ENCODE data around the gene SIX3. TPM values are rescaled to one million over a fixed set of nuclear protein-coding genes. Genes with fewer than 3 reads are reported as not detected.

Gene SIX3
- total RNA-seq, 1 experiment from 2014 or later = 13.2 TPM

DNA sequence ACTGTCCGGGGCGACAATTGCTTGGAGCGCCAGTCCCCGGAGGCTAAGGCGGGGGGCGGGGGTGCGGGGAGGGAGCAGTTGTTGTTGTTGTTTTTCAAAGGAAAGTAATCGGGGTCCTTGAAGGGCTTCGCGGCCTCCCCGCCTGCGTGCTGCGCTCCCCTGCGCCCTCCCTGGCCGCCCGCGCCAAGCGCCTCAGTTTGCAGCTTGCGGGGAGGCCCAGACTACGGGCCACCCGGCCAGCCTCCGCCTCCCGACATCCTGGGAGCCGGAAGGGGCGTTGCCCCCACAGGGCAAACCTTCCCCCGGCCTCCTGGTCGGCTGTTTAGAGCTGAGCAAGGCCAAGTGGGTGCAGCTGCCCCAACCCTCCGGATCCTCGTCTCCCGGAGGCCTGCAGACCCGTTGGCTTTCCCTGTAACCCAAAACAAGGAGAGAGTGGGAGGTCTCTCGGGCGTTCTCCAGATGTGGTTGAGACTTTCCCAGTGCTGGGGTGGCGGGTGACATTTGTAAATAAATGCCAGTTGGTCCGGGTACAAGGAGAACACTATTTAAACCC, 3.7 kb upstream of the SIX3 start (continued):
- TF ChIP-seq FOXP4 (CRISPR knock-in tag; IDR thresholded peaks at IDR 0.05) (peak; percentile 48; the same call in 1 of the 2 replicates), NR2C2 (CRISPR knock-in tag; IDR thresholded peaks at IDR 0.05) (no peak), SP1 (CRISPR knock-in tag; conservative IDR thresholded peaks at IDR 0.05) (peak; percentile 15; the same call in 1 of the 2 replicates)
- TF ChIP-seq, protein P1, sequence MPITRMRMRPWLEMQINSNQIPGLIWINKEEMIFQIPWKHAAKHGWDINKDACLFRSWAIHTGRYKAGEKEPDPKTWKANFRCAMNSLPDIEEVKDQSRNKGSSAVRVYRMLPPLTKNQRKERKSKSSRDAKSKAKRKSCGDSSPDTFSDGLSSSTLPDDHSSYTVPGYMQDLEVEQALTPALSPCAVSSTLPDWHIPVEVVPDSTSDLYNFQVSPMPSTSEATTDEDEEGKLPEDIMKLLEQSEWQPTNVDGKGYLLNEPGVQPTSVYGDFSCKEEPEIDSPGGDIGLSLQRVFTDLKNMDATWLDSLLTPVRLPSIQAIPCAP (CRISPR knock-in tag; IDR thresholded peaks at IDR 0.05) = no peak

DNA sequence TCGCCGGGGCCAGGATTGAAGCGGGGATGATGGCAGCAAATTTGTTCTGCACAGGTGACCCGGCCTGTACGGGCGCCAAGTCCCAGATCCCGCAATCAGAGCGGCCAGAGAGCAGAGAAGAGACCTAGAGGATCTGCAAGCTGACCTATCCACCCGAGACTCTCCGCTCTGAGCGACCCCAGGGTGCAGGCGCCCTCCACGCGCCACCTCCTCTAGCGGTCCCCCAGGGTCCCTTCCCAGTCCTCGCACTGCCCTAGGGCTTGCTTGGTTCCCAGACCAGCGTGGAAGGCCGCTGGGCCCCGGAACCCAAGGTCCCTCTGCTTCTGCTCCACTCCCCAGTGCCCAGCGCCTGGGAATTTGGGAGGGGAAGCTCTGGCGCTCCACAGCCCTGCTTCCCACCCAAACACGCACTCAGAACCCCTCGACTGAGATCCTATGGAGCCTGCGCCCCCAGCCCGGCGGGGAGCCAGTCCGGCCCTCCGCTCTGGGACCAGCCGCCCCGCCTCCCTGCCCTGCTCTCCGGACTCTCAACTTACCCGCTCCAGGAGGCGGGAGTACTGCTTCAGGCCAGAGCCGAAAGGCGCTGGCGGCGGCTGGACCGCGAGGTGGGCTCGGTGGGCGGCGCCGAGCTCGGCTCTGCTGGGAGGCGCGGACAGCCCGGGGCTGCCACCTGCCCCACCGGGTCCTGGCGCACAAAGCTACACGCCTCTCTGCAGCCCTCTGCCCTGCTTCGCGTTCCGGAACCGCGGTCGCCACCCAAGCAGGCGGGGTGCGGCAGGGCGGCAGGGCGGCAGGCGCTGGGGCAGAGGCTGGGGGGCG, 3.0 kb upstream of the SIX3 start:
- no peaks in the 10 kb centered on the region for H3K9me3 Mint-ChIP-seq
- POLR2A ChIA-PET = interaction anchor here (2.4 kb wide), 1 partner anchor 136 kb away, joined by 6 read pairs; no protein-coding TSS in a partner anchor
- peaks cover 95% of the 10 kb centered on the region for H3K27me3 Mint-ChIP-seq (ENCODE audit: low read depth)
- CTCF ChIA-PET = interaction anchor here (0.9 to 2.7 kb wide), 10 partner anchors 11 to 576 kb away, joined by 3 to 17 read pairs (median 4); partner anchors contain the start of genes CAMKMT and SIX2
- ATAC-seq (peak; percentile 2), DNase-seq (ENCODE audit: low spot score) (peak; percentile 63)
- peak; percentile 20 for TF ChIP-seq ZNF423 (CRISPR knock-in tag; IDR thresholded peaks at IDR 0.05)
- TF ChIP-seq, protein P2, sequence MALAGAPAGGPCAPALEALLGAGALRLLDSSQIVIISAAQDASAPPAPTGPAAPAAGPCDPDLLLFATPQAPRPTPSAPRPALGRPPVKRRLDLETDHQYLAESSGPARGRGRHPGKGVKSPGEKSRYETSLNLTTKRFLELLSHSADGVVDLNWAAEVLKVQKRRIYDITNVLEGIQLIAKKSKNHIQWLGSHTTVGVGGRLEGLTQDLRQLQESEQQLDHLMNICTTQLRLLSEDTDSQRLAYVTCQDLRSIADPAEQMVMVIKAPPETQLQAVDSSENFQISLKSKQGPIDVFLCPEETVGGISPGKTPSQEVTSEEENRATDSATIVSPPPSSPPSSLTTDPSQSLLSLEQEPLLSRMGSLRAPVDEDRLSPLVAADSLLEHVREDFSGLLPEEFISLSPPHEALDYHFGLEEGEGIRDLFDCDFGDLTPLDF (CRISPR knock-in tag; IDR thresholded peaks at IDR 0.05) = no peak
- peak; percentile 42; the same call in 1 of the 2 replicates for TF ChIP-seq TEAD1 (CRISPR knock-in tag; IDR thresholded peaks at IDR 0.05)
- no peak for TF ChIP-seq CREM (CRISPR knock-in tag; IDR thresholded peaks at IDR 0.05)
- TF ChIP-seq GABPB1 (CRISPR knock-in tag; IDR thresholded peaks at IDR 0.05) = peak; percentile 39; the same call in 1 of the 2 replicates
- TF ChIP-seq FOXK1 (CRISPR knock-in tag; IDR thresholded peaks at IDR 0.05) = no peak
- no peak for TF ChIP-seq JUN (CRISPR knock-in tag; IDR thresholded peaks at IDR 0.05)
- no peaks in the 10 kb centered on the region for H3K36me3 Mint-ChIP-seq
- peak overlapping the region; percentile 77 for H3K4me3 Mint-ChIP-seq
- no peak overlapping the region for H3K27ac Mint-ChIP-seq
- H3K4me1 Mint-ChIP-seq = peaks cover 43% of the 10 kb centered on the region

GRCh38 chr2:44939106-44940048, 2.1 kb upstream of the SIX3 start:
- DNase-seq (ENCODE audit: low spot score) (peak; percentile 56), ATAC-seq (peak; percentile 1; the same call in 1 of the 2 replicates)
- H3K36me3 Mint-ChIP-seq = no peaks in the 10 kb centered on the region
- peaks cover 43% of the 10 kb centered on the region for H3K4me1 Mint-ChIP-seq
- peak overlapping the region; percentile 57 for H3K4me3 Mint-ChIP-seq
- ChIA-PET CTCF (interaction anchor here (0.7 to 2.7 kb wide), 7 partner anchors 13 to 547 kb away, joined by 3 to 17 read pairs (median 4); partner anchors contain the start of gene SIX2), POLR2A (no interaction called here)
- peaks cover 95% of the 10 kb centered on the region for H3K27me3 Mint-ChIP-seq (ENCODE audit: low read depth)
- peak overlapping the region; percentile 94; the same call in 1 of the 2 replicates for H3K27ac Mint-ChIP-seq
- no peaks in the 10 kb centered on the region for H3K9me3 Mint-ChIP-seq
- TF ChIP-seq ZNF425 (CRISPR knock-in tag; conservative IDR thresholded peaks at IDR 0.05) = no peak
- no peak for TF ChIP-seq ZNF416 (CRISPR knock-in tag; IDR thresholded peaks at IDR 0.05)
- TF ChIP-seq, protein P1 (CRISPR knock-in tag; IDR thresholded peaks at IDR 0.05) = no peak
- no peak for TF ChIP-seq E2F4 (CRISPR knock-in tag; IDR thresholded peaks at IDR 0.05; ENCODE audit: borderline replicate concordance, low read depth)
- TF ChIP-seq MXD4 (CRISPR knock-in tag; IDR thresholded peaks at IDR 0.05; ENCODE audit: borderline replicate concordance) = no peak
- TF ChIP-seq RELA (CRISPR knock-in tag; IDR thresholded peaks at IDR 0.05; ENCODE audit: borderline replicate concordance) = no peak
- TF ChIP-seq NR3C1 (CRISPR knock-in tag; conservative IDR thresholded peaks at IDR 0.05; ENCODE audit: low read depth) = no peak
- no peak for TF ChIP-seq NFATC4 (CRISPR knock-in tag; IDR thresholded peaks at IDR 0.05)
- no peak for TF ChIP-seq CBFB (CRISPR knock-in tag; IDR thresholded peaks at IDR 0.05; ENCODE audit: low read depth)
- no peak for TF ChIP-seq RORB (CRISPR knock-in tag; IDR thresholded peaks at IDR 0.05)
